Measurements from ENCODE around the gene KLK1. TPM values are rescaled to one million over a fixed set of nuclear protein-coding genes. Genes with fewer than 3 reads are reported as not detected.
"Not testable (repeated sequence)": the region's sequence is repeated elsewhere in the genome, so short reads cannot be mapped to it uniquely, and the experiment has no call there.

The KLK1 gene
- total and polyA plus RNA-seq, 12 donors: 1.1 to 26.5 (median 2.4) TPM; not detected in 3

DNA sequence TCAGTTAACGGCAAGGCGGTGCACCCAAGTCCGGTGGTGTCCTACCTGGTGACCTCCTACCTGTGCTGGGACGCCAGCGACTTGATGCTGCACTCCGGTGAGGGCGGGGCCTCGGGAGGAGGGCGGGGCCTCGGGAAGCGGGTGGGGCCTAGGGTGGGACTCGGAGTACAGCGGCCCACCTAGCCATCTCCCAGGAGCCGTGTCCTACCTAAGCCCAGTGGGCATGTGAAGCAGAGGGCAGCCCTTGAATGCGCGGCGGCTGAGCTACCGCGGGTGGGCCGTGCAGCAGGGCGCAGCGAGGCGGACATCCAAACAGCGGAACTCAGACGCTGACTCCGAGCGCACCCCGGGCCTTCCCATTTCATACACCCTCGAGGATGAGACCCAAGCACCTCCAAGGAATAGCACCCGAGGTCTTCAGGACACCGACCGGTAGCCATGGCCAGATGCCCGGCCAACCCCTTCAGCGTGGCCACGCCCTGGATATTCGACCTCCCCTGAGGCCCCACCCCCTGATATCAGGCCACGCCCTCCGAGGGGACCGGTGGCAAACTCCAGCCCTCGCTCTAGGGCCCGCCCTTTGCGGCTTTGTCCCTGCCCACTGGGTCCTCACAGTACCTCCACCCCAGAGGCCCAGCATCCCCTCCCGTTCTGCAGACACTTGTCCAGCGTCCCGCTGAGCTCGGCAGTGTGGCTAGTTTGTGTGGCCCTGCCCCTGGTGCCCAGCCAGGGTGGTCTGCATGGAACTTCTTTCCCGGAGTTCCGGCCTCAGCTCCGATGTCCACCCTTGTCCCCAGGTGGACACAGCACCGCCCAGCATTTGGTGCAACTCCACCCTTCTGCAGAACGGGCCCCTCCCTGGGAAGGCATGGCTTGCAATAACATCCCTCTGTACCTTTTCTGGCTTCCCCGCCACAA is 5.4 kb downstream of the KLK1 start:
- Histone ChIP-seq H3K27ac (peak overlapping the region in 1 of 5 donors; percentile 52), H3K4me1 (replicated peaks in 1 of 2) (peaks cover 0 to 11% of the 10 kb centered on the region in 2 donors), H3K27me3 (peaks cover 31% of the 10 kb centered on the region), H3K9me3 (replicated peaks in 1 of 3) (no peaks in the 10 kb centered on the region), H3K4me3 (peak overlapping the region in 1 of 4 donors; percentile 69), H3K36me3 (replicated peaks in 1 of 2) (no peaks in the 10 kb centered on the region)
- no peak for TF ChIP-seq POLR2A (IDR thresholded peaks at IDR 0.05)
- TF ChIP-seq, protein P1, sequence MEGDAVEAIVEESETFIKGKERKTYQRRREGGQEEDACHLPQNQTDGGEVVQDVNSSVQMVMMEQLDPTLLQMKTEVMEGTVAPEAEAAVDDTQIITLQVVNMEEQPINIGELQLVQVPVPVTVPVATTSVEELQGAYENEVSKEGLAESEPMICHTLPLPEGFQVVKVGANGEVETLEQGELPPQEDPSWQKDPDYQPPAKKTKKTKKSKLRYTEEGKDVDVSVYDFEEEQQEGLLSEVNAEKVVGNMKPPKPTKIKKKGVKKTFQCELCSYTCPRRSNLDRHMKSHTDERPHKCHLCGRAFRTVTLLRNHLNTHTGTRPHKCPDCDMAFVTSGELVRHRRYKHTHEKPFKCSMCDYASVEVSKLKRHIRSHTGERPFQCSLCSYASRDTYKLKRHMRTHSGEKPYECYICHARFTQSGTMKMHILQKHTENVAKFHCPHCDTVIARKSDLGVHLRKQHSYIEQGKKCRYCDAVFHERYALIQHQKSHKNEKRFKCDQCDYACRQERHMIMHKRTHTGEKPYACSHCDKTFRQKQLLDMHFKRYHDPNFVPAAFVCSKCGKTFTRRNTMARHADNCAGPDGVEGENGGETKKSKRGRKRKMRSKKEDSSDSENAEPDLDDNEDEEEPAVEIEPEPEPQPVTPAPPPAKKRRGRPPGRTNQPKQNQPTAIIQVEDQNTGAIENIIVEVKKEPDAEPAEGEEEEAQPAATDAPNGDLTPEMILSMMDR (IDR thresholded peaks at IDR 0.05): no peak
- WGBS, 4 donors: 6 to 16% (median 9%) methylated on average over 17 to 52 of the region's 52 CpGs
- peak; percentile 57 to 87 (median 75) for DNase-seq
- intact Hi-C loops (cut with DNase I): no loop called here

DNA sequence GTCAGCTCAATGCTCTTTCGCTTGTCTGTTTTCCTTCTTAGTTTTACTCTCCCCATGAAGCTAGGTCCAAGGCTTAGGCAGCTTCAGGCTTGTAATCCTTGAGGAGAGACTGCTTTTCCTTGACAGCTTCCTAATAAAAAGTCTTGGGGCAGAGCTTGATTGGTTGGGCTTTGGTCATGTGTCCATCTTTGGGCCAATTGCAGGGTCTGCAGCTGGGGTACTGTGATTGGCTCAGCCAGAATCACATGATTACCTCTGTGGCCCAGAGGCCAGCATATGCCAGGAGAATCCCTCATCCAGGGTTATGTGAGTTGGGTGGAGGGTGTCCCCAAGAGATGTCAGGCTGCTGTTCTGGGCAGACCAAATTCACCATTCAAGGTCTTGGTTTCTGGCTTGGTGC is 8.1 kb downstream of the KLK1 start:
- Histone ChIP-seq H3K27ac (no peak overlapping the region), H3K36me3 (replicated peaks in 1 of 2) (no peaks in the 10 kb centered on the region), H3K4me1 (replicated peaks in 1 of 2) (peaks cover 0 to 8% of the 10 kb centered on the region in 2 donors), H3K4me3 (no peak overlapping the region), H3K27me3 (peaks cover 23% of the 10 kb centered on the region), H3K9me3 (replicated peaks in 1 of 3) (no peaks in the 10 kb centered on the region)
- no peak for TF ChIP-seq POLR2A (IDR thresholded peaks at IDR 0.05)
- TF ChIP-seq, protein P1 (IDR thresholded peaks at IDR 0.05): no peak
- no peak for DNase-seq
- 97 to 100% (median 100%) methylated on average over 1 of the region's 1 CpG for WGBS, 4 donors
- intact Hi-C loops (cut with DNase I): no loop called here

DNA sequence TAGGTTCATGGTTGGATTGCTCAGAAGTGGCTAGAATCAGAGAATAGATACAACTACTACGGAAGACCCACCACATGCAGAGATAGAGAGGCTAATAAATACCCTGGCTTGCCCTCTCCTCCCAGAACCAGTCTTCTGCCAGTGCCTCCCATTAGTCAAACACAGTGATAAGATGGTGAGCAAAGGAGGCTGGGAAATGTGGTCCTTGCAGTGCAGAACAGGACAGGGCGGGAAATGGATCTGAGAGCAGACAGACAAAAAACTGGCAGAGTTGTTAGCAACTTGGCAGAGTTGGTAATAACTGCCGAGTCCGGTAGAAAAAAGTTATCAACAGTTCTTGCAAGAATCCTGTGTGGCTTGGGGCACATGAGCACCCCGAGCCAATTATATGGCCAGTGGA is 8.7 kb downstream of the KLK1 start:
- H3K27me3 ChIP-seq: peaks cover 20% of the 10 kb centered on the region
- DNase-seq: no peak
- H3K4me1 ChIP-seq (replicated peaks in 1 of 2): peaks cover 0 to 7% of the 10 kb centered on the region in 2 donors
- intact Hi-C loops (cut with DNase I): no loop called here
- 86 to 90% (median 86%) methylated on average over 5 of the region's 5 CpGs for WGBS, 4 donors
- TF ChIP-seq POLR2A (IDR thresholded peaks at IDR 0.05): no peak
- TF ChIP-seq, protein P1 (IDR thresholded peaks at IDR 0.05): no peak
- no peaks in the 10 kb centered on the region for H3K36me3 ChIP-seq (replicated peaks in 1 of 2)
- no peak overlapping the region for H3K4me3 ChIP-seq
- no peaks in the 10 kb centered on the region for H3K9me3 ChIP-seq (replicated peaks in 1 of 3)
- no peak overlapping the region for H3K27ac ChIP-seq

DNA sequence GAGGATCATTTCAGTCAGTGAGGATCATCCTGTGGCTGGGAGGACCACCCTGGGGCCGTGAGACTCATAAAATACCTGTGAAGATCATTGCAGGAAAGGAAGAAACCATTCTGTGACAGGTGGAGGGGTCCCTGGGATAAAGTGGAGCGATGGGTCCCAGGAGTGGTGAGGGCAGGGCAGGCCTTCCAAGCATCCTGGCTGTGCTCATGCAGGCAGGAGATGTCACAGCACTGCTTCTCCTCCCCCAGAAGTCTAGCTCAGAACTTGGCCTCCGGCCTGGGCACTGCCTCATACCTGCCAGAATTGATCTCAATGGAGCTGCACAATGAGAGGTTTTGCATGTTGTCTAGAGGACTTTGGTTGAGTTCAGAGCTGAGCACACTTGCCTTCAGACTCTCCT is 11.1 kb downstream of the KLK1 start:
- Histone ChIP-seq H3K27me3 (no peaks in the 10 kb centered on the region), H3K27ac (no peak overlapping the region), H3K9me3 (replicated peaks in 1 of 3) (no peaks in the 10 kb centered on the region), H3K4me3 (no peak overlapping the region), H3K4me1 (replicated peaks in 1 of 2) (no peaks in the 10 kb centered on the region), H3K36me3 (replicated peaks in 1 of 2) (no peaks in the 10 kb centered on the region)
- intact Hi-C loops (cut with DNase I): no loop called here
- WGBS, 4 donors: 69 to 71% (median 71%) methylated on average over 2 to 3 of the region's 3 CpGs; no CpG with 5 or more reads in 1 of the 4 donors
- TF ChIP-seq POLR2A (IDR thresholded peaks at IDR 0.05): no peak
- TF ChIP-seq, protein P1 (IDR thresholded peaks at IDR 0.05): no peak
- no peak for DNase-seq

DNA sequence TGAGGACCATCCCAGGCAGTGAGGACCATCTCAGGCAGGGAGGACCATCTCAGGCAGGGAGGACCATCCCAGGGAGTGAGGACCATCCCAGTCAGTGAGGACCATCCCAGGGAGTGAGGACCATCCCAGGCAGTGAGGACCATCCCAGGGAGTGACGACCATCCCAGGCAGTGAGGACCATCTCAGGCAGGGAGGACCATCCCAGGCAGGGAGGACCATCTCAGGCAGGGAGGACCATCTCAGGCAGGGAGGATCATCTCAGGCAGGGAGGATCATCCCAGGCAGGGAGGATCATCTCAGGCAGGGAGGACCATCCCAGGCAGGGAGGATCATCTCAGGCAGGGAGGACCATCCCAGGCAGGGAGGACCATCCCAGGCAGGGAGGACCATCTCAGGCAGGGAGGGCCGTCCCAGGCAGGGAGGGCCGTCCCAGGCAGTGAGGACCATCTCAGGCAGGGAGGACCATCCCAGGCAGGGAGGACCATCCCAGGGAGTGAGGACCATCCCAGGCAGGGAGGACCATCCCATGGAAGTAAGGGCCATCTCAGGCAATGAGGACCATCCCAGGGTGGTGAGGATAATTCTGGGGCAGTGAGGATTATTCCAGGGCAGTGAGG is 11.9 kb downstream of the KLK1 start:
- H3K4me1 ChIP-seq (replicated peaks in 1 of 2); H3K9me3 ChIP-seq (replicated peaks in 1 of 3); DNase-seq; H3K27ac ChIP-seq; intact Hi-C loops (cut with DNase I); H3K27me3 ChIP-seq; H3K4me3 ChIP-seq; H3K36me3 ChIP-seq (replicated peaks in 1 of 2): not testable (repeated sequence)
- WGBS, 4 donors: 36 to 88% (median 72%) methylated on average over 2 to 3 of the region's 3 CpGs

Data from adrenal gland (tissue), 12 donors.